HepG2 (cell line): ENCODE results near the gene CFAP300. TPM values are rescaled to one million over a fixed set of nuclear protein-coding genes. Genes with fewer than 3 reads are reported as not detected.

Source experiments
- MATR3 ChIP-seq: sonication (generic); formaldehyde crosslinking; IDR thresholded peaks from 2 replicates; pipeline ENCODE4 v1.4.0; 2020; ENCODE audit warnings: missing genetic modification reagents
- POGK ChIP-seq: sonication (generic); formaldehyde crosslinking; conservative IDR thresholded peaks from 2 replicates; pipeline ENCODE4 v1.8.0; 2022; ENCODE audit warnings: mild to moderate bottlenecking, moderate library complexity, missing genetic modification reagents
- TP53 ChIP-seq: sonication (generic); formaldehyde crosslinking; conservative IDR thresholded peaks from 2 replicates; pipeline ENCODE4 v1.4.0; 2020; ENCODE audit warnings: missing genetic modification reagents
- ZFAT ChIP-seq: sonication (generic); formaldehyde crosslinking; conservative IDR thresholded peaks from 2 replicates; pipeline ENCODE4 v1.8.1; 2023; ENCODE audit warnings: missing genetic modification reagents, inconsistent platforms
- ZHX1 ChIP-seq: sonication (generic); formaldehyde crosslinking; IDR thresholded peaks from 2 replicates; pipeline ENCODE4 v1.8.1; 2022; ENCODE audit warnings: low read depth, mild to moderate bottlenecking, missing genetic modification reagents
- ZNF142 ChIP-seq: sonication (generic); formaldehyde crosslinking; IDR thresholded peaks from 2 replicates; pipeline ENCODE4 v1.4.0; 2020; ENCODE audit warnings: missing genetic modification reagents
- ZNF710 ChIP-seq: sonication (generic); formaldehyde crosslinking; IDR thresholded peaks from 2 replicates; pipeline ENCODE4 v1.5.0; 2020; ENCODE audit warnings: mild to moderate bottlenecking, missing genetic modification reagents, borderline replicate concordance
- ZNF780A ChIP-seq: sonication (generic); formaldehyde crosslinking; IDR thresholded peaks from 2 replicates; pipeline ENCODE4 v1.8.0; 2022; ENCODE audit warnings: mild to moderate bottlenecking, missing genetic modification reagents, moderate library complexity
- polyA plus RNA-seq, 8 experiments: library from polyadenylated mRNA; depleted of rRNA in 3 of 8; stranded (reverse) in 7 of 8; unstranded in 1 of 8; fragments of >200 nt; fragmentation: Illumina TruSeq in 4 of 8; extraction: Trizol in 4 of 8; gene quantifications; 2 replicates each; pipeline versions ENCODE4 v1.2.1 to v1.2.3, GENCODE V29; 2011 to 2016; ENCODE audit warnings: low read depth in 4 of 8, missing spikeins in 1 of 8, mixed read lengths in 1 of 8; ENCODE audit not compliant: insufficient read depth in 1 of 8
- total RNA-seq, 5 experiments: library from RNA; depleted of rRNA; stranded (reverse); fragments of >200 nt; fragmentation: Illumina TruSeq; extraction: Trizol; gene quantifications; 2 replicates each; pipeline ENCODE4 v1.2.3, GENCODE V29; 2016; ENCODE audit warnings: low read depth in 1 of 5
- TF ChIP-seq, protein P1 (sequence below): sonication (generic); formaldehyde crosslinking; IDR thresholded peaks from 2 replicates; pipeline ENCODE4 v1.5.0; 2020; ENCODE audit warnings: mild to moderate bottlenecking, missing genetic modification reagents

The CFAP300 gene
- total and polyA plus RNA-seq, 2 of the 13 experiments (the other 11 are each of a cell fraction or from before 2014, with no cell fraction given), result not detected

DNA sequence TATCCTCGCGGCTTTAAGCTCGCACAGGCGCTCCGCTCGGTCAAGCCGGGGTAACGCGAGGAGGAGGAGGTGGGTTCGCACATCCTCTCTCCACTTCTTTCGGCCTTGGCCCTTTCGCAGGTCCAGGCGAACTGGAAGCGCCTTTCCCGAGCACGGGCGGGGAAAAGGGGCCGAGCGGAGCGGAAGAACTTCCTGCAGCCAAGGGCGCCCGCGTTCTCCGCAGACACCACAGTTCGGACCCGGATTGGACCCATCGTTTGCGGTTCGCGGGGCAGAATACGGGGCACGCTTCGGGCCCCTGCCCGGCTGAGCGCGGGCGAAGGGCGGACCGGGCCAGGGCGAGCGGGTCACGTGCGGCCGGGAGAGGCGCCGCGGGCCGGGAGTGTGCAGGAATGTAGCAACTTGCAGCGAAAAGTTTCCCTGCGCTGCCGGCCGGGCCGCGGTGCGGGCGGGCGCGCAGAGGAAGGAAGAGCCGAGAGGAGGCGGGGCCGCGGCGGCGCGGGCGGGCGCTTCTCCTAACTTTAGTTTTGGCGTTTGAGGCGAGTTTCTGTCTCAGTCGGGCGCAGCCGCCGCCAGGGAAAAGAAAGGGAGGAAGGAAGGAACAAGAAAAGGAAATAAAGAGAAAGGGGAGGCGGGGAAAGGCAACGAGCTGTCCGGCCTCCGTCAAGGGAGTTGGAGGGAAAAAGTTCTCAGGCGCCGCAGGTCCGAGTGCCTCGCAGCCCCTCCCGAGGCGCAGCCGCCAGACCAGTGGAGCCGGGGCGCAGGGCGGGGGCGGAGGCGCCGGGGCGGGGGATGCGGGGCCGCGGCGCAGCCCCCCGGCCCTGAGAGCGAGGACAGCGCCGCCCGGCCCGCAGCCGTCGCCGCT, 62.9 kb downstream of the CFAP300 start, which contains the start of gene YAP1 (continued):
- TF ChIP-seq POGK (peak; percentile 55; the same call in 1 of the 2 replicates), ZNF142 (CRISPR knock-in tag) (peak; percentile 100), ZHX1 (peak; percentile 73; the same call in 1 of the 2 replicates), TP53 (CRISPR knock-in tag) (no peak), MATR3 (CRISPR knock-in tag) (no peak), ZNF780A (CRISPR knock-in tag) (0 out of 2 replicates have a peak, but pooled peaks have one; percentile 42), ZNF710 (CRISPR knock-in tag) (peak; percentile 83), ZFAT (CRISPR knock-in tag) (no peak)
- TF ChIP-seq, protein P1, sequence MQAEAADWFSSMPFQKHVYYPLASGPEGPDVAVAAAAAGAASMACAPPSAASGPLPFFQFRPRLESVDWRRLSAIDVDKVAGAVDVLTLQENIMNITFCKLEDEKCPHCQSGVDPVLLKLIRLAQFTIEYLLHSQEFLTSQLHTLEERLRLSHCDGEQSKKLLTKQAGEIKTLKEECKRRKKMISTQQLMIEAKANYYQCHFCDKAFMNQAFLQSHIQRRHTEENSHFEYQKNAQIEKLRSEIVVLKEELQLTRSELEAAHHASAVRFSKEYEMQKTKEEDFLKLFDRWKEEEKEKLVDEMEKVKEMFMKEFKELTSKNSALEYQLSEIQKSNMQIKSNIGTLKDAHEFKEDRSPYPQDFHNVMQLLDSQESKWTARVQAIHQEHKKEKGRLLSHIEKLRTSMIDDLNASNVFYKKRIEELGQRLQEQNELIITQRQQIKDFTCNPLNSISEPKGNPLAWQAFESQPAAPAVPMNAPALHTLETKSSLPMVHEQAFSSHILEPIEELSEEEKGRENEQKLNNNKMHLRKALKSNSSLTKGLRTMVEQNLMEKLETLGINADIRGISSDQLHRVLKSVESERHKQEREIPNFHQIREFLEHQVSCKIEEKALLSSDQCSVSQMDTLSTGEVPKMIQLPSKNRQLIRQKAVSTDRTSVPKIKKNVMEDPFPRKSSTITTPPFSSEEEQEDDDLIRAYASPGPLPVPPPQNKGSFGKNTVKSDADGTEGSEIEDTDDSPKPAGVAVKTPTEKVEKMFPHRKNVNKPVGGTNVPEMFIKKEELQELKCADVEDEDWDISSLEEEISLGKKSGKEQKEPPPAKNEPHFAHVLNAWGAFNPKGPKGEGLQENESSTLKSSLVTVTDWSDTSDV, result no peak
